ENCODE measurements around the gene MMP24OS. TPM values are rescaled to one million over a fixed set of nuclear protein-coding genes. Genes with fewer than 3 reads are reported as not detected.

Gene MMP24OS
- total RNA-seq, 1 donor from 2014 or later, result 78.7 TPM

DNA sequence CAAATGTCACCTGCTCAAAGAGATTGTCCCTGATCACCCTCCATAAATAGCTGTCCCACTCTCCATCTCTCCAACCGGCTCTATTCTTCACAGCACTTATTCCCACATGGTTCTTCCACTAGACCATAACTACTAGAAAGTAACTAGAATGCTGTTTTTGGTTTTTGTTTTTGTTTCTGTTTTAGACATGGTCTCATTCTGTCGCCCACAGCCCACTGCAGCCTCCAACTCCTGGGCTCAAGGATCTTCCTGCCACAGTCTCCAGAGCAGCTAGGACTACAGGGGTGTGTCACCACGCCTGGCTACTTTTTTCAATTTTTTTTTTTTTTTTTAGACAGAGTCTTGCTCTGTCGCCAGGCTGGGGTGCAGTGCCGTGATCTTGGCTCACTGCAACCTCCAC lies 39.2 kb downstream of the MMP24OS start:
- H3K36me3 ChIP-seq, result peaks cover 11% of the 10 kb centered on the region
- no peak for ATAC-seq

DNA sequence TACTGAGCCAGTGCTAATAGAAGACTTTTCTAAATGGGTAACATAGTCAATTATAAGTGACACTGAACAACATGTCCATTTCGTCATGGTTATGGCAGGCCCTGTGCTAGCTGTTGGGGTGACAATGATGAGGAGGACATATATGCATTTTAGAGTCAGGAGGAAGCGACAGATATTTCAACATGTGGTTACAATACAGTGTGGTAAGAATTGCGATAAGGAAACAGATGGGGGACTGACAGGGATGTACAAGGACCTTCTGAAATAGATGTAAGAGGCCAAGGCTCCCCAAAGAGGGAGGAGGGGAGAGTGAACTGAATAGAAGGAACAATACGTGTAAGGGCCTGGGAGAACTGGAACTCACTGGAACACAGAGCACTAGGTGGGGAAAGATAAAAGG lies 39.8 kb downstream of the MMP24OS start:
- intact Hi-C loops (cut with DNase I), result no loop called here
- H3K36me3 ChIP-seq, result peaks cover 11% of the 10 kb centered on the region
- ATAC-seq, result no peak

More for the DNA sequence above, 39.2 kb downstream of the MMP24OS start:
- Histone ChIP-seq H3K27me3 (ENCODE audit: low read depth) (no peaks in the 10 kb centered on the region), H3K4me3 (no peak overlapping the region), H3K27ac (no peak overlapping the region), H3K4me1 (no peaks in the 10 kb centered on the region), H3K9me3 (no peaks in the 10 kb centered on the region)
- TF ChIP-seq, protein P1, sequence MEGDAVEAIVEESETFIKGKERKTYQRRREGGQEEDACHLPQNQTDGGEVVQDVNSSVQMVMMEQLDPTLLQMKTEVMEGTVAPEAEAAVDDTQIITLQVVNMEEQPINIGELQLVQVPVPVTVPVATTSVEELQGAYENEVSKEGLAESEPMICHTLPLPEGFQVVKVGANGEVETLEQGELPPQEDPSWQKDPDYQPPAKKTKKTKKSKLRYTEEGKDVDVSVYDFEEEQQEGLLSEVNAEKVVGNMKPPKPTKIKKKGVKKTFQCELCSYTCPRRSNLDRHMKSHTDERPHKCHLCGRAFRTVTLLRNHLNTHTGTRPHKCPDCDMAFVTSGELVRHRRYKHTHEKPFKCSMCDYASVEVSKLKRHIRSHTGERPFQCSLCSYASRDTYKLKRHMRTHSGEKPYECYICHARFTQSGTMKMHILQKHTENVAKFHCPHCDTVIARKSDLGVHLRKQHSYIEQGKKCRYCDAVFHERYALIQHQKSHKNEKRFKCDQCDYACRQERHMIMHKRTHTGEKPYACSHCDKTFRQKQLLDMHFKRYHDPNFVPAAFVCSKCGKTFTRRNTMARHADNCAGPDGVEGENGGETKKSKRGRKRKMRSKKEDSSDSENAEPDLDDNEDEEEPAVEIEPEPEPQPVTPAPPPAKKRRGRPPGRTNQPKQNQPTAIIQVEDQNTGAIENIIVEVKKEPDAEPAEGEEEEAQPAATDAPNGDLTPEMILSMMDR (IDR thresholded peaks at IDR 0.05), result no peak
- intact Hi-C loops (cut with DNase I), result no loop called here
- DNase-seq, result no peak

DNA sequence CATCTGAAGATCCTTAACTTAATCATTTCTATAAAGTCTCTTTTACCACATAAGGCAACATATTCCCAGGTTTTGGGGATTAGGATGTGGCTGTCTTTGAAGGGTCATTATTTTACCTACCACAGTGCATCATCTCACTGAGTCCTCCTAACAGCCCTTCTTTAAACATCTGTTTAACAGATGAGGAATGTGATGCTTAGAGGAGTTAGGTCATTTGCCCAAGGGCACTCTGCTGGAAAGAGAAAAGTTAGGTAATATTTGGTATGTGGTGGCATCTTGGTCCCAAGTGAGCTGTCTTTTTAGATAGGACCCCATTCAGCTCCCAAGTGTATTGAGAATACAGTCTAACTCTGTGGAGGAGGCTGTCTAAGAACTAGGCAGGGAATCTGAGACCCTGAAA lies 40.4 kb downstream of the MMP24OS start:
- DNase-seq, result no peak
- intact Hi-C loops (cut with DNase I), result no loop called here
- ATAC-seq, result no peak
- Histone ChIP-seq H3K36me3 (peaks cover 11% of the 10 kb centered on the region), H3K27ac (no peak overlapping the region), H3K4me3 (no peak overlapping the region), H3K27me3 (ENCODE audit: low read depth) (no peaks in the 10 kb centered on the region), H3K4me1 (no peaks in the 10 kb centered on the region), H3K9me3 (no peaks in the 10 kb centered on the region)
- TF ChIP-seq, protein P1 (IDR thresholded peaks at IDR 0.05), result no peak

More for the DNA sequence above, 39.8 kb downstream of the MMP24OS start:
- H3K4me1 ChIP-seq, result no peaks in the 10 kb centered on the region
- no peak overlapping the region for H3K27ac ChIP-seq
- no peak overlapping the region for H3K4me3 ChIP-seq
- TF ChIP-seq, protein P1 (IDR thresholded peaks at IDR 0.05), result no peak
- no peak for DNase-seq
- H3K27me3 ChIP-seq (ENCODE audit: low read depth), result no peaks in the 10 kb centered on the region
- no peaks in the 10 kb centered on the region for H3K9me3 ChIP-seq

DNA sequence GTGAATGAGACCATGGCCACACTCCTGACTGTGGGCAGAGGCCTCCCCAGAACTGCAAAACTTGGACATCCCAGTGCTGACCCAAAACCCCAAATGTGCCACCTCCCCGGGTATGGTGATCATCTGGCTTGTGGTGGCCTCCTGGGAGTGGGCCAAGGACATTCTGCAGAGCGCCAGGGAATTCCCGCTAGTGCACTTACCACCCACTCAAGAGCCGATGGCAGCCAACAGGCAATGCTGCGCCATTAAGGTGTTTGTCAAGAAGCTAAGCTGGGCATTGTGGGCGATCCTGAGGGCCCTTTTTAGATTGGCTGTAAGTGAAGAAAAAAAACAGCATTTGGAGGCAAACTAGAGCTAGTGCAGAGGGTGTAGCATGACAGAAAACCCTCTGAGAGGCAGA lies 42.0 kb downstream of the MMP24OS start:
- H3K9me3 ChIP-seq, result no peaks in the 10 kb centered on the region
- no peak overlapping the region for H3K27ac ChIP-seq
- ATAC-seq, result peak; percentile 78 to 91
- no peak overlapping the region for H3K4me3 ChIP-seq
- peaks cover 11% of the 10 kb centered on the region for H3K36me3 ChIP-seq
- no peaks in the 10 kb centered on the region for H3K4me1 ChIP-seq
- DNase-seq, result peak; percentile 70
- H3K27me3 ChIP-seq (ENCODE audit: low read depth), result no peaks in the 10 kb centered on the region
- TF ChIP-seq, protein P1 (IDR thresholded peaks at IDR 0.05), result no peak
- intact Hi-C loops (cut with DNase I), result no loop called here

DNA sequence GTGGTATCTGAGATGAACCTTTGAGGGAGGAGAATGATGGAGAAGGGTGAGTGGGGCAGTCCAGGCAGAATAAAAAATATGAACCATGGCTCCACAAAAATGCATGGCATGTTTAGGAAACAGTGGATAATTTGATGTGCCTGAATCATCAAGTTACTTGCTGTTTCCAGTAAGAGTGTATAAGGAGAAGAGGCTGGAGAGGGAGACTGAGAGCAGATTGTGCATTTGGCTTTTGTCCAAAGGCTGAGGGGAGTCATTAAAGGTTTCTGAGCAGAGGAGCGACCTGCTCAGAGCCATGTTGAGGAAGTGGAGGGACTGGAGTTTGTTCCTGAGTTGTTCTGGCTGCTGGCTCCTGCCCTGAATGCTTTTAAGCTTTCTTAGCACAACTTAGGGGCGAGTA lies 45.3 kb downstream of the MMP24OS start:
- no peaks in the 10 kb centered on the region for H3K4me1 ChIP-seq
- H3K36me3 ChIP-seq, result peaks cover 11% of the 10 kb centered on the region
- no peaks in the 10 kb centered on the region for H3K27me3 ChIP-seq (ENCODE audit: low read depth)
- TF ChIP-seq, protein P1 (IDR thresholded peaks at IDR 0.05), result no peak
- no peak overlapping the region for H3K4me3 ChIP-seq
- no peak for DNase-seq
- no peaks in the 10 kb centered on the region for H3K9me3 ChIP-seq
- no peak for ATAC-seq
- intact Hi-C loops (cut with DNase I), result no loop called here
- H3K27ac ChIP-seq, result no peak overlapping the region

Measured in lower lobe of right lung (tissue), 2 donors.